Vagina (tissue), 2 donors: ENCODE data around the gene FAAH2.

ENCODE experiments used
- POLR2A ChIP-seq, 2 donors: fragments of 450-650 bp; IDR thresholded peaks; one replicate each; pipeline ENCODE4 v1.6.1; 2017; ENCODE audit warnings: antibody characterized with exemption in 2 of 2, mild to moderate bottlenecking in 2 of 2, moderate library complexity in 2 of 2
- TF ChIP-seq, protein P1 (sequence below), 3 experiments: fragments of 450-650 bp in 2 of 3; fragments of 200-600 bp in 1 of 3; sonication (generic) in 1 of 3; IDR thresholded peaks; one replicate each; pipeline ENCODE4 v1.5.1; 2017 to 2019; ENCODE audit warnings: antibody characterized with exemption in 3 of 3, mild to moderate bottlenecking in 2 of 3, moderate library complexity in 2 of 3

DNA sequence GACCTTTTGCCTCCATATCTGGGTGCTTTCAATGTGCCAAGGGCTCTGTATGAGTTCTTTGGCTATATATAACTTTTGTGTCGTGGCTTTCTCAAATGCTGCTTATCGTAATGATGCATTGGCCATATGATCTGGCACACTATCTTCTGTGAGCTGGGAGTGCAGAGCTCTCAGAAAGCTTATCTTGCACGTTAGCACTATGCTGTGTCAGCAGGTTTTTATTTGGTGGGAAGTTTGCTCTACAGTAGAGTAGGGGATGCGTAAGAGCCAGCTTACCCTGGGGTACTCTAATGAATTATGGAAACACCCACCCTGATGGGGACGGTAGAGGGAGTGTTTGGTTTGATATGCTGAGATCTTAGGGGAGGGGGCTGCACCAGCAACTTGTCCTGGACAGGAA, 119.6 kb downstream of the FAAH2 start:
- TF ChIP-seq, protein P1, sequence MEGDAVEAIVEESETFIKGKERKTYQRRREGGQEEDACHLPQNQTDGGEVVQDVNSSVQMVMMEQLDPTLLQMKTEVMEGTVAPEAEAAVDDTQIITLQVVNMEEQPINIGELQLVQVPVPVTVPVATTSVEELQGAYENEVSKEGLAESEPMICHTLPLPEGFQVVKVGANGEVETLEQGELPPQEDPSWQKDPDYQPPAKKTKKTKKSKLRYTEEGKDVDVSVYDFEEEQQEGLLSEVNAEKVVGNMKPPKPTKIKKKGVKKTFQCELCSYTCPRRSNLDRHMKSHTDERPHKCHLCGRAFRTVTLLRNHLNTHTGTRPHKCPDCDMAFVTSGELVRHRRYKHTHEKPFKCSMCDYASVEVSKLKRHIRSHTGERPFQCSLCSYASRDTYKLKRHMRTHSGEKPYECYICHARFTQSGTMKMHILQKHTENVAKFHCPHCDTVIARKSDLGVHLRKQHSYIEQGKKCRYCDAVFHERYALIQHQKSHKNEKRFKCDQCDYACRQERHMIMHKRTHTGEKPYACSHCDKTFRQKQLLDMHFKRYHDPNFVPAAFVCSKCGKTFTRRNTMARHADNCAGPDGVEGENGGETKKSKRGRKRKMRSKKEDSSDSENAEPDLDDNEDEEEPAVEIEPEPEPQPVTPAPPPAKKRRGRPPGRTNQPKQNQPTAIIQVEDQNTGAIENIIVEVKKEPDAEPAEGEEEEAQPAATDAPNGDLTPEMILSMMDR (IDR thresholded peaks at IDR 0.05) = no peak
- no peak for TF ChIP-seq POLR2A (IDR thresholded peaks at IDR 0.05)
